GM19025 (cell line): ENCODE results near the gene PARP3.

Experiments
- ATAC-seq: cut with Tn5 transposase; IDR thresholded peaks from one replicate; pipeline ENCODE4 v1.9.1; 2021; ENCODE audit warnings: mild to moderate bottlenecking, low read depth, moderate library complexity; ENCODE audit not compliant: unreplicated experiment

Gene PARP3

DNA sequence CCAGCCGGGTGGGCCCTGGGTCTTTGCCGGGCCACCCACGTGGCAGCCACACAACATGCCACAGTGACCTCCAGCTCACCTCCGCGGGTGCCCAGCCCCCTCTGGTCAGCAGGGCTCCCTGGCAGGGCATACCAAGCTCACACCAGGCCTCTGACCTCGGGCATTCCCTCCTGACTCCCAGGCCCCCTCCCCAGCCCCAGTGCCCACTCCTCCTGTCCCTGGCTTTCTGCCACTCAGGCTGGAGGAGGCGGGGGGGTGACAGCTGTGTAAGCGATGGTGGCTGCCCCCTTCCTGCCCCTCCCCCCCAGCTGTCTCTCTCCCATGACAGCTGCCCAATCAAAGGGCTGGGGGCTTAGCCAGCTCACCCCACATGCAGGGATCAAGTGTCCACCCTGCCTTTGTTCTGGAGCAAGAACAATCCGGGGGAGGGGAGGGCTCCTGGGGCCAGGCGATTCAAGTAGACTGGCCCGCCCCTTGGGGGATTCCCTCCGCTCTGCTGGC, 21.8 kb downstream of the PARP3 start:
- ATAC-seq, result no peak

DNA sequence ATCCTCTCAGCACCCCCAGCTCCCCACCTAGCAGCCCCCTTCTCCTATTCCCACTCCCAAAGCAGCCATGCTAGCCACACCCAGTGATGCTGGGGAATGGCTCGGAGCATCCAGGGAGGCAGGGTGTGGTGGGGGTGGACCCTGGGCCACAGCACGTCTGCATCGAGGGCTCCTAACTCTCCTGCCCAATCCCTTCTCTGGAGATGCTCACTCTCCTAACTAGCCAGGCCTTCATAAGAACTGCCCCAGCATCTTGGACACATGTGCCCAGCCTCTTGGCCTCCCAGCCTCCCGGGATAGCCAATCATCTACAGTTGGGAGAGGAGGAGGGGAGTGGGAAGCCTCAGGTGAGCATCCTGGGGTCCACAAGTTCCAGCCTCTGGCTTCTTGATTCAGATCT, 22.4 kb downstream of the PARP3 start:
- no peak for ATAC-seq

DNA sequence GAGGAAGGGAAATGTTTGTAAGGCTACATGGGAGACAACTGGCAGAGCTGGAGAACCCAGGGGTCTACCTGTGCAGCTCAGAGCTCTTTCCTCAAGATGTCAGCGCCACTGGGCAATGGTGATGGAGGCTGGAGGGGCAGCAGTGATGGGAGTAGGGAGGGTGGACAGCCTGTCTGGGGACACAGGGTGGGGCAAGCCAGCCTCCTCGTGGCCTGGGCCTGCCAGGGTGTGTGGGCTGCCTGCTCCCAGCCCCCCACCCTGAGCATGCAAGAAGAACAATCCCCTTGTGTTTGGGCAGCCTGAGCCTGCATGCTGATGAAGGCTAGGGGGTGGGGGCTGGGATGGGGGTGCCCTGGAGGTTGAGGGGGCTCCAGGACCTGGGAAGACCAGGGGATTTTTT, 23.9 kb downstream of the PARP3 start:
- no peak for ATAC-seq

DNA sequence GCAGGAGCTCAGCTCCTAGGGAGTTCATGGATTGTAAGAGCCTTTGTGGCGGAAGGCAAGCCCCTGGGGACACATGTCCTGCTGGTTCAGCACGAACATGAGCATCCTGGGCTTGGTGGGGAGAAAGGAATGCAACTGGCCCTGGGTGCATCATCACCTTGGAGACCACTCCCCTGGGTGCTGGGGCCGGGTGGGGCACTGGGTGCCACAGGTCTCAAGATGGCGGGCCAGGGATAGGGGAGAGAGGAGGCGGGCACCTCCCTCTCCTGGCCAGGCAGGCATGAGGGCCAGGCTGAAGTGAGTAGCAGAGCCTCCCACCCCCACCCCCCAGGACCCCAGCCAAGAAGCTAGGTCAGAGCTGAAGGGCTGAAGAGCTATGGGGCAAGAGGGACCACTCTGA, 24.3 kb downstream of the PARP3 start:
- ATAC-seq, result no peak

DNA sequence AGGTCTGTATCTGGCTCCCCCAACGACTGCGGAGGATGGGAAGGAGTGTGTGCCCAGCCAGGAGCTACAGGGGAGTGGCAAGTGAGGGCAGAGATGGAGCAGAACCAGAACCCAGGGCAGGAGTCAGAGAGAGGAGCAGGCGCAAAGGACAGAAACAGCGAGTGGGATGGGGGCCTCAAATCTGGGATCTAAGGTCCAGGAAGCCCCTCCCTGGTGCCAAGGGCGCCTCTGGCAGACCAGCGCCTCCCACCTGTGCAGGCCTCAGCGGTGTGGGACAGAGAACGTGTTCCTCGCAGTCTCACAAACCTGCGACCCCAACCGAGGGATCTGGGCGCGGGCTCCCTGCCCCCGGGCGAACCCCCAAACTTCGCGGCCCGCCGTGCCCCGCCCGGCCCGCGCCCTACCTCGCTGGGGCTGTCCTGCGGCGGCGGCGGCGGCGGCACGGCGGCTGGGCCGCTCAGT, 24.8 kb downstream of the PARP3 start:
- peak; percentile 33 for ATAC-seq

DNA sequence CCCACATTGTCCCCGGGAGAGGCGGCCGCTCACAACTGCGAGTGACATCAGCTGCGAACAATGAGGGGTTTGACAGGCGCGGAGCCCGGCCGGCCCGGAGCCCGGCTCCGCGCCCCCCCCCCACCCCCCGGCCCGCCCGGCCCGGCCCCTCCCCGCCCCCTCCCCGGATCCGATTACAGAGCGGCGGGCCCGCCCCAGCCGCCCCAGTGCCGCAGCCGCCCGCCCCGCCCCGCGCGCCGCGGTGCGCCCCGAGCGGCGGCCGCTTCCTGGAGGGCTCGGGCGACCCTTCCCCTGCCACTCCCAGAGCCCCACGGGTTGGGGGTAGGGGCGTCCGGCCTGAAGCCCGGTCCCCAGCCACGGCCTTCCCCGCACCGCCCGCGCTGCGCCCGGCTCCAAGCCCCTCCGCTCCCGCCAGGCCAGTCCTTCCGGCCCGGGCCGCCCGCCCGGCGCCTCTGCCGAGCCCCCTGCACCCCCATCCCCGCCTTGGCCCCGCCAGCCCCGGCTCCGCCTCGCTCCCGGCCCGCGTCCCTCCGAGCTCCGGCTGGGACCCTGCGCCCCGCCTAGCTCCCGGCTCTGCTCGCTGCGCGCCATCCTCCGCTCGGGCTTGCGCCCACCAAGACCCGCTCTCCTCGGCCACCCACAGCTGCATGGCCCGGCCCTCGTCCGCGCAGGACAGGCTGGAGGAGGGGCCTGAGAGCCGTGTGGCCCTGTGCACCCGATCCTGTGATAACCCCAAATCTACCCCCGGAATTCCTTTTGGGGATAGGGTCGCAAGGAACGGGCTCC, 25.4 kb downstream of the PARP3 start, which contains the start of gene PCBP4:
TSS of gene PCBP4 (minus strand) at position 71 of the 786 bp plus-strand sequence. CDS start 6,214 bp downstream, outside the sequence.
- ATAC-seq, result peak; percentile 65

DNA sequence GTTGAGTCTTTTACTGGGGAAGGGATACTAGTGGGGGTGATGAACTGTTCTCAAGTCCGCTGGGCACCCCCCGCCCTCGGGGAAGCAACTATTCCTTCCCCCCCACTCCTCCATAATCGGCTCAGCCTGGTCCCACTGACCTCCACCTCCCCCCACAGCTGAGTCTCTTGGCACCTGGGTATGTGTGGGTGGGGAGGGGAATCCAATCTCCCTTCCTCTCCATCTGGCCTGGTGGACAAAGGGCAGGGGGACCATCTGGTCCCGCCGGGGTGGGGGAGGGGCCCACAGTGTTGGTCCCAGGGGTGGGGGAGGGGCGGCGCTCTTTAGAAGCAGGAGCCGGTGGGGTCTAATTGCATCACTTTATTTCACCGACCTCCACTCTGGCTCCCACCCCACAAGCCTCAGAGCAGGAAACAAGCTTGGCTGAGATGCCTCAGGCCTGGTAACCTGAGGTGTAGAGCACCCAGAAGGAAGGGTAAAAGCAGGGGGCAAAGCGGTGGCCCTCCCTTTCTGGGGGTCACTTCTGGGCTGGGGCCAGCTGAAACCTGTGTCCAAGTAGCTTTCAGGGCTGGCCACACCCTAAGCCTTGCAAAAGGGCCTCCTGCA, 26.1 kb downstream of the PARP3 start:
- no peak for ATAC-seq

DNA sequence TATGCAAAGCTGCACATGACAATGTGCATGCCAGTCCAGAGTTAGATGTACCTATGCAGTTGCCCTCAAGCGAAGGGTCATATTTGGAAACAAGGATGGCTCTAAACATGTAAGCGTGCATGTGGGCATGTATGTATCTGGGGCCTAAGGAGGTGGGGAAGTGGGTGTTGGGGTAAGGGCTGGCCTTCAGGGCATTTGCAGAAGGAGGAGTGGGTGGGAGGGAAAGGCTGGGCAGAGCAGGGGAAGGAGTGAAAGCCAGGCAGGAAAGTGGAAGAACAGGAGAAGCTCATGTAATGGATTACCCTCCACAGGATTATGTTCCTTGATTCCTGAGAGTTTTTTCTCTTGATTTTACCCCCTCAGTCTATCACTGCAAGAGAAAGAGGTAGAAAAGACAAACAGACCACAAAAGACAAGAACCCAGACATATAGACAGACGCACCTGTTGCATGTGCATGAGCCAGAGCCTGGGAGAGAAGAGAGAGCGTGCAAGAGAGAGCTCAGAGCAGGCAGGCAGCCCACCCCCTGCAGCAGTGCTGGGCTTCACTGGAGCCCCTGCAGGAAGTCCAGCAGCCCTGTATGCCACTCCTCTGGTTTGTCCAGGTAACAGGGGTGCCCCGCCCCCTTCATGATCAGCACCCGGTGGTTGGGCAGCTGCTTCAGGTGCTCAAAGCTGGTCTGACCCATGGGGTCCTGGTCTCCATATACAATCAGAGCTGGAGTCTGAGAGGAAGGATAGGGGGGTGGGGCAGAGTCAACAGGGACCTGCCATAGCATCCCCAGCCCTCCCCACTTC, 26.9 kb downstream of the PARP3 start:
- ATAC-seq, result no peak

DNA sequence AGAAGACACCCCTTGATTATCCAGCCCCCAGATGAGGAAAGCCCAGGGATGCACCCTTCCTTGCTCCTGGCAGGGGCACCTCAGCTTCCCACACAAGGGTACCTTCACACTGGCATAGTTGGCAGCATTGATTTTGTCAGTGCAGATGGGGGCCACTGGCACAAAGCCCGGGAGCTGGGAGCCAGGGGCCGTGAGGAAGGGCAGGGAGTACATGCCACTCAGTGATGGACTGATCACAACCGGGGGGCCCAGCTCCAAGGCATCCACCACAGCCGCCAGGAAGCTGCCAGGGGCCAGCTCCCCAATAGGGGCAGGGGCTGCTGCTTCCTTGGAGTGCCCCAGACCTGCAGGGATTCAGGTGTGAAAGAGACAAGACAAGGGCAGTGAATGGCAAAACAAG, 27.7 kb downstream of the PARP3 start:
- ATAC-seq, result no peak

DNA sequence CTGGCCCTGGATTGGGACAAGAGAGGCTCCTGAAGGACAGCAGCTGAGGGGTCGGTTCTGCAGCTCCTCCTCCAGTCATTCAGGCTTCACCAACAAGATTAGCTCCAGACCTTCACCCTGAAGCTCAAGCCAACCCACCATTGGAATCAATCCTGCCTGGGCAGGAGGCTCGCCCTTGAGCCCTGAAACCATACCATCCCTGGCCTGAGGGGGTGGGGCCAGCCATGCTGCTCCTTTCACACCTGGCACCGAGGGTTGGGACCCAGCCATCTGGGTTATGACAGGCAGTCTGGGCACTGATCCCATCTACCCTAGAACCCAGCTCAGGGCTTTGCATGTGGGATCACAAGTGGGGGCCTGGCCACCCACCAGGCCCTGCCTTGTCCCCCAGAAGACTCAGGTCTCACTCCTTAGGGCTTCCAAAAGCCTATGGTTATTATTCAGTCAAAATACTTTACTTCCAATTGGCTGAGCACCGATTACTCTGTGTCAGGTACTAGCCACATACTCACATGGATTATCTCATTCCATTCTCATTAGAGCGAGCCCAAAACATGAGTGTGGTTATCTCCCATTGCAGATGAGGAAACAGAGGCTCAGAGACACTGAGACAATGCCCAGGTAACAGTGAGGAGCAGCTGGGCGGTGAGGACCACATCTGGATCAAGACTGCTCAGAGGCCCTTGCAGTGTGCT, 28.6 kb downstream of the PARP3 start:
- no peak for ATAC-seq

DNA sequence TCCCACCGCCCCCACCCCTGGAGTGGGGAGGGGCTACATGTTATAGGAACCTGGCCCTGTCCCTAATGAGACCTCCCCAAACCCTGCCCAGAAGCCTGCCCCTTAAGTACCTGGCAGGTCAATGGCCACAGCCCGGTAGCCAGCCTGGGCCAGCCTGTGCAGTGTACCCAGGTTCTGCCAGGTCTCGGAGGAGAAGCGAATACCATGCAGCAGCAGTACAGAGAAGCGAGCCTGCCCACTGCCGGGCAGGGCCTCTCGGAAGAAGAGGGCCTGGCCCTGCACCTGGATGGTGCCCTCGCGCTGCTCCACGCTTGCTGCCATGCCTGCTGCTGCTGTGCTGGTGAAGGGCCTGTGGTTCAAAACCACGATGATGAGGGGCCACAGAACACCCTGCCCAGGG, 29.2 kb downstream of the PARP3 start:
- no peak for ATAC-seq

DNA sequence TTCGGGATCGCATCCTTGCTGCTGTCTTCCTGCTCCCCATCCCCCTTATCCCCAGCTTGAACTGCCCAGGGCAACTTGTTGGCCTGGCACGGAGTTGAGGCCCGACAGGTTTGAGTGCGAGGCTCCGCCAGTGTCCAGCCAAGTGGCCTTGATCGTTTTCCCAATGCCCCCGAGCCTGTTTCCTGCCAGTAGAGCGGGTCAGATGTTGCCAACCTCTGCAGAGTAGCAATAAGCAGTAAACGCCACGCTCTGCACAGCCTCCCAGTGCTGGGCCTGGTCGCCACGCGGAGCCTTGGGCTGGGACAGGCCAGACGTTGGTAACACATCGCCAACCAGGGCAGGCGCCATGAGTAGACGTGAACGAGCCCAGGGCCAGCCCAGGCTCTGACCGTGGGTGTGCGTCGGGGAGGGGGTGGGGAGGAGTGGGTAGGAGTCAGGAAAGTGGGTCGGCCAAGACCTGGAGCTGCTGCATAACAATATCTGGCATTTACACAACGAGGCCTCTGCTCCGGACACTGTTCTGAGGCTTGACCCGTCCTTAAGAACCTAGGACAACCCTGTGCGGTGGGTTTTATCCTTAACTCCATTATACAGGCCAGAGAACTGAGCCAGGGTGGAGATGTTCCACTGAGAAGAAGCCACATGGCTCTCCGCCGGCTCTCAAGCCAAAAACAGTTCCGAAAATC, 32.3 kb downstream of the PARP3 start:
- ATAC-seq, result no peak

DNA sequence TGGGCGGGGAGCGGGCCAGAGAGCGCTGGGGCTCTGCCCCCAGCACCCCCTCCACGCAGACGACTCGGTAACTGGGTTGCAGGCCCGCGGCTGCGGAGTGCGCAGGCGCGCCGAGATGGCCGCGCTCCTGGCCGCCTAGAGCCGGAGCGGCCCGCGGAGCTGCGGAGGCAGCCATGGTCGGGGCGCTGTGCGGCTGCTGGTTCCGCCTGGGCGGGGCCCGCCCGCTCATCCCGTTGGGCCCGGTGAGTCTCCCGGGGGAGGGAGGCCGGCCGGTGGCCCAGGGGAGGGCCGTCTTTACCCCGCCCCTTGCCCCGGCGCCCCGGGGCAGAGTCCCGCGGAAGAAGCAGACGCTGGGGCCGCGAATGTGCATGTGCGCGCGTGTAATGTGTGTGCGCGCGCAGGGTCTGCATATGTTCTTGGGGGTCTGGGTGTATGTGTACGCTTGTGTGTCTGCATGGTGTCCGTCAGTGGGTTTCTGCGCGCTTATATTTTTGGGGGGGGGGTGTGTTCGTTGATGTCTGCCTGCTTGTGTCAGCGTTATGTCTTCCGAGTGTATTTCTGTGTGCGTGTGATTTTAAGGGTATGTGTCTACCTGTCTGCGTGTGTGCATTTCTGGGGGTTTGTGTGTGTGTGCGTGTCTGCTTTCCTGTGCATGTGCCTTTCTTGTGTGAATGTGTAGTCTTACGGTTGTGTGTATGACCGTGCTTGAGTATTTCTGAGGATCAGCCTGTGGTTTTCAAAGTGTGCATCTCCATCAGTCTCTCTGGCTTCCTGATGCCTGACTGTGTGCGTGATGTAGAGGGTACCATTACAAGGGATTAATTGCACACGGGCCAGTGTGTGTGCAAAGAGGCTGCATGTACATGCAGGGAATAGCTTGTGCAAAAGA, 33.0 kb downstream of the PARP3 start, which contains the start of gene ABHD14A:
TSS of gene ABHD14A (plus strand) at position 102 of the 889 bp plus-strand sequence. CDS start at position 174, 72 bp downstream.
- ATAC-seq, result peak; percentile 57

DNA sequence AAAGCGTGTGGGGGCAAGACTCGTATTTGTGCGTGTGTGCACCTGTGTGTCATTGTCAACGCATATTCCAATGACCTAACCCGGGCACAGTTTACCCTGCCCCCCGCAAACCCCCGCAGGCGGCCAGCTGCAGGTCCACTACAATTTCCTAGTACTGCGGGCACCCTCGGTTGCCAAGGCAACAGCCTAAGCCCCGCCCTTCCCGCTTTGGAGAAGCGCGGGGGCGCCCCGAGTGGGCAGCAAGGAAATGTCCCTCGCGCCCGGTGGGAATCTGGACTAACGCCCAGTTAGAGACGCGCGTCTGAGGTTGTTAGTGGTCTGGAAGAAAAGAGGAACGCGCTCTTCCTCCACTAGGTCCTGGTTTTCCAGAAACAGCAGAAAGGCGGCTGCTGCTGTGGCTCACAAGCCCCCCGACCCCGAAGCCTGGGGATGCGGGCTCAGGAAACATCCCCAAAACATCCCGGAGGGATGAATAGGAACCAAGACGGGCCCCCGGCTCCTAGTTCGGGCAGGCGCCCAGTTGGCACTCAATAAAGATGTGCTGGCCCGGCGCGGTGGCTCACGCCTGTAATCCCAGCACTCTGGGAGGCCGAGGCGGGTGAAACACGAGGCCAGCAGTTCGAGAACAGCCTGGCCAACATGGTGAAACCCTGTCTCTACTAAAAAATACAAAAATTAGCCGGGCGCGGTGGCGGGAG, 33.8 kb downstream of the PARP3 start:
- no peak for ATAC-seq

DNA sequence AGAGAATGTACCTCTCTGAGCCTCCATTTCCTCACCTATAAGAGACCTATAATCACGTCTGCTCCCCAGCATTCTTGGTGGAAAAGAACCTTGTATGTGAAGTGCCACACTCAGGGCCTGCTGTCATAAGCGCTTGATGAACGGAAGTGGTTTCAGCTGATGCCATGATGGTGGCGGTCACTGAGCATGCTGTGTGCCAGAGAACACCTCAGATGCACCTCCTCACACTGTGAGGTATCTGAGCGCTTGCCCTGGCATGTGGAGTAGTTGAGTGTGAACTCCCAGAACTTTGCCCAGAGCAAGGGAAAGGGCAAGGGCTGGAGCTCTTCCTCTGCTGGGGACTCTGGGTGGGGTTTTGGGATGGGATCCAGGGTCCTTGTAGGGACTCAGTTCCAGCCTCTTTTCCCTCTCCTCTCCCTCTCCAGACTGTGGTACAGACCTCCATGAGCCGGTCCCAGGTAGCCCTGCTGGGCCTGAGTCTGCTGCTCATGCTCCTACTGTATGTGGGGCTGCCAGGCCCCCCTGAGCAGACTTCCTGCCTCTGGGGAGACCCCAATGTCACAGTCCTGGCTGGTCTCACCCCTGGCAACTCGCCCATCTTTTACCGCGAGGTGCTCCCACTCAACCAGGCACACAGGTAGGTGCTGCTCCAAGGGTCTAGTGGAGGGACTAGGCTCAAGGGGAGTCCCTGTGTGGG, 35.4 kb downstream of the PARP3 start:
- no peak for ATAC-seq

DNA sequence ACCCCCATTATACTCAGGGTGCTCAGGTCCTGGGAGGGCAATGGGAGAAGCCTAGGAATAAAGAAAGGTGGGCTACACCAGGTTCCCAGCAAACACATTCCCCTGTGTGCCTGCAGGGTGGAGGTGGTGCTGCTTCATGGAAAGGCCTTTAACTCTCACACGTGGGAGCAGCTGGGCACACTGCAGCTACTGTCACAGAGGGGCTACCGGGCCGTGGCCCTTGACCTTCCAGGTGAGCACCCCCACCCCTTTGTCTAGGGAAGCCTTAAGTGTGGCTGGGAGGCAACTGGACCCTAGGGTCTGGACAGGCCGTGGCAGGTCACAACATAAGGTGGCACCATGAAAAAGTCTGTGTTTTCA, 36.0 kb downstream of the PARP3 start:
- ATAC-seq, result no peak

DNA sequence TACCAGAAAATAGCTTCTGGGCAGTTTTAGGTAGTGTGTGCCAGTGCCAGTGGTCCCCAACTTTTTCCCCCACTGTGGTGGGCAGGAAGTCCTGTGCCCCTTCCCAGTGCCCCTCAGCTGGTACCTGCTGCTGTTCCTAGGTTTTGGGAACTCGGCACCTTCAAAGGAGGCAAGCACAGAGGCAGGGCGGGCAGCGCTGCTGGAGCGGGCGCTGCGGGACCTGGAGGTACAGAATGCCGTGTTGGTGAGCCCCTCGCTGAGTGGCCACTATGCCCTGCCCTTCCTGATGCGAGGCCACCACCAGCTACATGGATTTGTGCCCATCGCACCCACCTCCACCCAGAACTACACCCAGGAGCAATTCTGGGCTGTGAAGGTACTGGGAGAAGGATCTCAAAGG, 38.1 kb downstream of the PARP3 start:
- no peak for ATAC-seq
